ENCODE measurements around the gene RRP12. TPM values are rescaled to one million over a fixed set of nuclear protein-coding genes. Genes with fewer than 3 reads are reported as not detected.

The RRP12 gene
- total and polyA plus RNA-seq, 2 experiments from 2014 or later = 17.6 to 17.7 TPM

DNA sequence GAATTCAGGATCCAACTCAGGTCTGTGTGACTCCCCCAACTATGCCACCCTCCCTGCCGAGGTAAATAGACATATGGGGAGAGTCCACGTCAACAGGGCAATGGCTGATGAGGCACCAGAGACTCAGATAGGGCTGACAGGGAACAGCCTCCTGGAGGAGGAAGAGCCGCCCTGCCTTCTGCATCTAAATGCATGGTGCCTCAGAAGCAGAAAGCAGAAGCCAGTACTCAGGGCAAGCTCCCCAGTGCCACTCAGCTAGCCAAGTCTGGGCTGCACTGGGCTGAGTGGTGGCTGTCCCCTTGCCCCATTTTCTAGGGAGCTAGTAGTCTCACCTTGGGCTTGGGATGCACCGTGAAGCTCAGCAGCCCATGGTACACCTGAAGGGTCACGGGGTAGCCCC is 11.0 kb downstream of the RRP12 start:
- Histone ChIP-seq H3K4me1 (ENCODE audit: insufficient read depth) (no peaks in the 10 kb centered on the region), H3K79me2 (ENCODE audit: insufficient read depth) (no peaks in the 10 kb centered on the region), H3K9me3 (ENCODE audit: low read depth) (no peaks in the 10 kb centered on the region), H3K27ac (no peak overlapping the region), H3K4me3 (no peak overlapping the region), H3F3A (ENCODE audit: insufficient read depth) (no peaks in the 10 kb centered on the region), H3K36me3 (ENCODE audit: low read depth) (peaks cover 13% of the 10 kb centered on the region; the same call in 1 of the 2 replicates), H3K27me3 (replicated peaks; ENCODE audit: insufficient read depth) (no peaks in the 10 kb centered on the region), H3K4me2 (ENCODE audit: unreplicated experiment) (no peak overlapping the region), H3K9ac (no peak overlapping the region), H2AFZ (no peak overlapping the region), H4K20me1 (ENCODE audit: insufficient read depth) (no peaks in the 10 kb centered on the region), H3K9me2 (ENCODE audit: insufficient read depth) (no peaks in the 10 kb centered on the region)
- DNase-seq = no peak
- 98 to 100% methylated on average over 4 to 5 of the region's 5 CpGs for WGBS, 2 experiments (ENCODE audit: low coverage in 1 of 2, low lambda C conversion rate in 2 of 2, missing lambda C conversion rate in 2 of 2)
- in situ Hi-C loops (cut with MboI) = no loop called here
- TF ChIP-seq EZH2phosphoT487 (IDR thresholded peaks at IDR 0.05; ENCODE audit: insufficient read depth, low read depth) = no peak
- TF ChIP-seq EZH2 (IDR thresholded peaks at IDR 0.05; ENCODE audit: insufficient read depth, poor library complexity, severe bottlenecking) = no peak

DNA sequence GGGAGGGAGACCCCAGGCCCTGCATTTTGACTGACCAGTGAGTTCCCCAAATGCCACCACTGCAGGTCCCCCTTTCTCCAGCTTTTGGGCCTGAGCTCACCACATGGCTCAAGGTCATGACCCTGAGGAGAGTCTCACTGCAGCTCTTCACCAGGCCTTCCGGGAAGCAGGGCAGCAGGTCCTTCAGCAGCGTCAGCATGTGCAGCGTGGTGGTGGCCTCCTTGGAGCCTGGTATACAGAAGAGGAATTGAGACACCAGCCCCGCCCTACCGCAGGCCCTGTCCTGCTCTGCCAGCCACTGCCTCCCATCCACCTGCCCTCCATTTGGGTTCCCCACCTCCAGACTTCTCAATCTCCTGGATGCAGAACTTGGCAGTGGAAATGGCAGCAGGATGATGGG is 13.0 kb downstream of the RRP12 start:
- no peaks in the 10 kb centered on the region for H3K27me3 ChIP-seq (replicated peaks; ENCODE audit: insufficient read depth)
- H4K20me1 ChIP-seq (ENCODE audit: insufficient read depth) = no peaks in the 10 kb centered on the region
- no peak overlapping the region for H2AFZ ChIP-seq
- 0 out of 2 replicates have a peak, but pooled peaks cover 2% of the 10 kb centered on the region for H3K36me3 ChIP-seq (ENCODE audit: low read depth)
- no peak overlapping the region for H3K4me2 ChIP-seq (ENCODE audit: unreplicated experiment)
- H3K79me2 ChIP-seq (ENCODE audit: insufficient read depth) = no peaks in the 10 kb centered on the region
- 97% methylated on average over 5 of the region's 5 CpGs for WGBS, 2 experiments (ENCODE audit: low coverage in 1 of 2, low lambda C conversion rate in 2 of 2, missing lambda C conversion rate in 2 of 2)
- H3K9me3 ChIP-seq (ENCODE audit: low read depth) = no peaks in the 10 kb centered on the region
- TF ChIP-seq EZH2phosphoT487 (IDR thresholded peaks at IDR 0.05; ENCODE audit: insufficient read depth, low read depth) (no peak), EZH2 (IDR thresholded peaks at IDR 0.05; ENCODE audit: insufficient read depth, poor library complexity, severe bottlenecking) (no peak)
- H3K9ac ChIP-seq = no peak overlapping the region
- H3K27ac ChIP-seq = no peak overlapping the region
- H3K4me3 ChIP-seq = no peak overlapping the region
- no peaks in the 10 kb centered on the region for H3F3A ChIP-seq (ENCODE audit: insufficient read depth)
- in situ Hi-C loops (cut with MboI) = no loop called here
- H3K9me2 ChIP-seq (ENCODE audit: insufficient read depth) = no peaks in the 10 kb centered on the region
- no peak for DNase-seq
- no peaks in the 10 kb centered on the region for H3K4me1 ChIP-seq (ENCODE audit: insufficient read depth)

DNA sequence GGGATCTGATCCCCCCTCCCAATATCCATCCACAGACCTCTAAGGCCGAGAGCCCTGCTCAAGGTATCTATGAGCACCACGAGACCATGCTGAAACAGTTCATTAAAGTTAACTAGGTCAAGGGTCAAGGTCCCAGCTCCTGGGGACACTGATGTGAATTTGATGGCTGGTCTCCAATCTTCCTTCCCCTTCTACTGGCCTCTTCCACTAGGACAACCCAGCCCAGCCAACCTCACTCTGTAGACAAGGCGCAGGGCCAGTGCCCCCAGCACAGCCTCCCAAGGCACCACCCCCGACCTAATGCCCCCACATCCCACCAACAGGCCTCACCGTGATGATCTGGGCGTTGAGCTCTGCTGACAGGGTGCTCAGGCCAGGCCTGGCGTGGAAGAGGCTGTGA is 15.6 kb downstream of the RRP12 start:
- no peak for DNase-seq
- H3K9ac ChIP-seq = no peak overlapping the region
- no peaks in the 10 kb centered on the region for H3K79me2 ChIP-seq (ENCODE audit: insufficient read depth)
- 80 to 83% methylated on average over 7 of the region's 7 CpGs for WGBS, 2 experiments (ENCODE audit: low coverage in 1 of 2, low lambda C conversion rate in 2 of 2, missing lambda C conversion rate in 2 of 2)
- no peak overlapping the region for H3K27ac ChIP-seq
- no peaks in the 10 kb centered on the region for H3K27me3 ChIP-seq (replicated peaks; ENCODE audit: insufficient read depth)
- no peak for TF ChIP-seq EZH2phosphoT487 (IDR thresholded peaks at IDR 0.05; ENCODE audit: insufficient read depth, low read depth)
- no peak for TF ChIP-seq EZH2 (IDR thresholded peaks at IDR 0.05; ENCODE audit: insufficient read depth, poor library complexity, severe bottlenecking)
- H3F3A ChIP-seq (ENCODE audit: insufficient read depth) = no peaks in the 10 kb centered on the region
- no peak overlapping the region for H2AFZ ChIP-seq
- no peaks in the 10 kb centered on the region for H3K4me1 ChIP-seq (ENCODE audit: insufficient read depth)
- H3K9me2 ChIP-seq (ENCODE audit: insufficient read depth) = no peaks in the 10 kb centered on the region
- H3K9me3 ChIP-seq (ENCODE audit: low read depth) = no peaks in the 10 kb centered on the region
- H3K4me3 ChIP-seq = no peak overlapping the region
- no peak overlapping the region for H3K4me2 ChIP-seq (ENCODE audit: unreplicated experiment)
- no peaks in the 10 kb centered on the region for H4K20me1 ChIP-seq (ENCODE audit: insufficient read depth)
- no peaks in the 10 kb centered on the region for H3K36me3 ChIP-seq (ENCODE audit: low read depth)
- in situ Hi-C loops (cut with MboI) = no loop called here

DNA sequence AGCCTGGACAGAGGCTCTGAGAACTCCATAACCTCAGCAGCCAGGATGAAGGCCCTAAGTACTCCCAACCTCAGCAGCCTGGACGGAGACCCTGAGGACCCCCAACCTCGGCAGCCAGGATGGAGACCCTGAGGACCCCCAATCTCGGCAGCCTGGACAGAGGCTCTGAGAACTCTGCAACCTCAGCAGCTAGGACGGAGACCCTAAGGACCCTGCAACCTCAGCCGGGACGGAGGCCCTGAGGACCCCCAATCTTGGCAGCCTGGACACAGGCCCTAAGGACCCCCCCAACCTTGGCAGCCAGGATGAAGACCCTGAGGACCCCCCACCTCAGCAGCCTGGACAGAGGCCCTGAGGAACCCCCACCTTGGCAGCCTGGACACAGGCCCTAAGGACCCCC is 16.5 kb downstream of the RRP12 start:
- TF ChIP-seq EZH2phosphoT487 (IDR thresholded peaks at IDR 0.05; ENCODE audit: insufficient read depth, low read depth) (no peak), EZH2 (IDR thresholded peaks at IDR 0.05; ENCODE audit: insufficient read depth, poor library complexity, severe bottlenecking) (no peak)
- Histone ChIP-seq H3K9ac (no peak overlapping the region), H3K9me2 (ENCODE audit: insufficient read depth) (no peaks in the 10 kb centered on the region), H3K27me3 (replicated peaks; ENCODE audit: insufficient read depth) (no peaks in the 10 kb centered on the region), H2AFZ (no peak overlapping the region), H3K27ac (no peak overlapping the region), H3K36me3 (ENCODE audit: low read depth) (no peaks in the 10 kb centered on the region), H3K4me1 (ENCODE audit: insufficient read depth) (no peaks in the 10 kb centered on the region), H3K4me3 (no peak overlapping the region), H3K4me2 (ENCODE audit: unreplicated experiment) (no peak overlapping the region), H4K20me1 (ENCODE audit: insufficient read depth) (no peaks in the 10 kb centered on the region), H3F3A (ENCODE audit: insufficient read depth) (no peaks in the 10 kb centered on the region), H3K9me3 (ENCODE audit: low read depth) (no peaks in the 10 kb centered on the region), H3K79me2 (ENCODE audit: insufficient read depth) (no peaks in the 10 kb centered on the region)
- 88 to 96% methylated on average over 6 of the region's 6 CpGs for WGBS, 2 experiments (ENCODE audit: low coverage in 1 of 2, low lambda C conversion rate in 2 of 2, missing lambda C conversion rate in 2 of 2)
- no peak for DNase-seq
- in situ Hi-C loops (cut with MboI) = no loop called here

DNA sequence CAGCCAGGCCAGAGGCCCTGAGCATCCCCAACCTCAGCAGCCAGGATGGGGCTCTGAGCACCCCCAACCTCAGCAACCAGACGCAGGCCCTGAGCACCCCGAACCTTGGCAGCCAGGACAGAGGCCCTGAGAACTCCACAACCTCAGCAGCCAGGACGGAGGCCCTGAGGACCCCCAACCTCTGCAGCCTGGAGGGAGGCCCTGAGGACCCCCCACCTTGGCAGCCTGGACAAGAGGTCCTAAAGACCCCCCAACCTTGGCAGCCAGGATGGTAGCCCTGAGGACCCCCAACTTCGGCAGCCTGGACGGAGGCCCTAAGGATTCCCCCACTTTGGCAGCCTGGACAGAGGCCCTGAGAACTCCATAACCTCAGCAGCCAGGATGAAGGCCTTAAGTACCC is 17.0 kb downstream of the RRP12 start:
- H4K20me1 ChIP-seq (ENCODE audit: insufficient read depth) = no peaks in the 10 kb centered on the region
- H3K27me3 ChIP-seq (replicated peaks; ENCODE audit: insufficient read depth) = no peaks in the 10 kb centered on the region
- no peak overlapping the region for H3K4me2 ChIP-seq (ENCODE audit: unreplicated experiment)
- no peaks in the 10 kb centered on the region for H3K36me3 ChIP-seq (ENCODE audit: low read depth)
- no peak overlapping the region for H3K9ac ChIP-seq
- no peaks in the 10 kb centered on the region for H3K9me2 ChIP-seq (ENCODE audit: insufficient read depth)
- no peak overlapping the region for H3K4me3 ChIP-seq
- no peak for TF ChIP-seq EZH2 (IDR thresholded peaks at IDR 0.05; ENCODE audit: insufficient read depth, poor library complexity, severe bottlenecking)
- no peak for TF ChIP-seq EZH2phosphoT487 (IDR thresholded peaks at IDR 0.05; ENCODE audit: insufficient read depth, low read depth)
- no peak for DNase-seq
- H3K27ac ChIP-seq = no peak overlapping the region
- WGBS, 2 experiments (ENCODE audit: low coverage in 1 of 2, low lambda C conversion rate in 2 of 2, missing lambda C conversion rate in 2 of 2) = 80 to 89% methylated on average over 1 to 5 of the region's 5 CpGs
- H3F3A ChIP-seq (ENCODE audit: insufficient read depth) = no peaks in the 10 kb centered on the region
- in situ Hi-C loops (cut with MboI) = no loop called here
- H2AFZ ChIP-seq = no peak overlapping the region
- no peaks in the 10 kb centered on the region for H3K9me3 ChIP-seq (ENCODE audit: low read depth)
- H3K4me1 ChIP-seq (ENCODE audit: insufficient read depth) = no peaks in the 10 kb centered on the region
- no peaks in the 10 kb centered on the region for H3K79me2 ChIP-seq (ENCODE audit: insufficient read depth)

Measured in GM23248 (cell line).